ENCODE results near the gene TMEM247.

- no peak for TF ChIP-seq POLR2A (IDR thresholded peaks at IDR 0.05; ENCODE audit: control extremely low read depth in 1 of 2, low read depth in 2 of 2, low read length in 2 of 2)
- no peak for TF ChIP-seq POLR2AphosphoS5 (IDR thresholded peaks at IDR 0.05; ENCODE audit: low read depth, low read length)
- TF ChIP-seq MAX (IDR thresholded peaks at IDR 0.05) = no peak
These were observed 46.3 kb downstream of the TMEM247 start for GRCh38 chr2:46525522-46526155.

Measured in H1 (cell line).